Uterus (tissue), 2 donors: Measurements from ENCODE around the gene MYO16.

Experiments used
- CTCF ChIP-seq, 4 experiments: fragments of 200-600 bp in 2 of 4; fragments of 450-650 bp in 2 of 4; sonication (generic) in 2 of 4; IDR thresholded peaks; one replicate each; pipeline ENCODE4 v1.5.1; 2016 to 2019; ENCODE audit warnings: antibody characterized with exemption in 4 of 4, mild to moderate bottlenecking in 2 of 4, moderate library complexity in 1 of 4
- POLR2A ChIP-seq, 2 donors: fragments of 450-650 bp; IDR thresholded peaks; one replicate each; pipeline ENCODE4 v1.6.1; 2016; ENCODE audit warnings: antibody characterized with exemption in 2 of 2, mild to moderate bottlenecking in 1 of 2, moderate library complexity in 1 of 2

GRCh38 chr13:108987944-108988343 is 358.5 kb downstream of the MYO16 start:
- TF ChIP-seq CTCF (IDR thresholded peaks at IDR 0.05), result no peak
- no peak for TF ChIP-seq POLR2A (IDR thresholded peaks at IDR 0.05)
